Duodenal mucosa (tissue), 2 donors: ENCODE results near the gene KCNN3.

ENCODE experiments used
- H3K27ac ChIP-seq: one replicate; pipeline ENCODE4 v1.7.0; 2013; ENCODE audit warnings: low read depth, low read length
- H3K27me3 ChIP-seq, 2 donors: one replicate each; pipeline ENCODE4 v1.7.0; 2013; ENCODE audit warnings: low read length in 2 of 2, control low read depth in 1 of 2; ENCODE audit not compliant: insufficient read depth in 2 of 2, control insufficient read depth in 1 of 2
- H3K36me3 ChIP-seq, 2 donors: one replicate each; pipeline ENCODE4 v1.7.0; 2013; ENCODE audit warnings: low read length in 2 of 2, control low read depth in 1 of 2; ENCODE audit not compliant: insufficient read depth in 2 of 2, control insufficient read depth in 1 of 2
- H3K4me1 ChIP-seq, 2 donors: one replicate each; pipeline ENCODE4 v1.7.0; 2013; ENCODE audit warnings: low read length in 2 of 2, control low read depth in 1 of 2; ENCODE audit not compliant: insufficient read depth in 2 of 2, control insufficient read depth in 1 of 2
- H3K4me3 ChIP-seq, 2 donors: one replicate each; pipeline ENCODE4 v1.7.0; 2013; ENCODE audit warnings: low read length in 2 of 2, low read depth in 1 of 2
- H3K9ac ChIP-seq, 2 donors: one replicate each; pipeline ENCODE4 v1.7.0; 2013; ENCODE audit warnings: low read length in 2 of 2, low read depth in 1 of 2
- H3K9me3 ChIP-seq, 2 donors: one replicate each; pipeline ENCODE4 v1.7.0; 2013; ENCODE audit warnings: low read length in 2 of 2, control low read depth in 1 of 2; ENCODE audit not compliant: control insufficient read depth in 1 of 2

The KCNN3 gene

GRCh38 chr1:154833841-154834240, 36.2 kb downstream of the KCNN3 start:
- Histone ChIP-seq H3K4me3 (no peak overlapping the region), H3K36me3 (no peaks in the 10 kb centered on the region), H3K4me1 (peaks cover 21 to 26% of the 10 kb centered on the region in 2 donors), H3K9ac (no peak overlapping the region), H3K27me3 (peaks cover 0 to 4% of the 10 kb centered on the region in 2 donors), H3K9me3 (no peaks in the 10 kb centered on the region), H3K27ac (no peak overlapping the region)

GRCh38 chr1:154833209-154833608, 36.9 kb downstream of the KCNN3 start:
- no peak overlapping the region for H3K4me3 ChIP-seq
- no peaks in the 10 kb centered on the region for H3K36me3 ChIP-seq
- no peak overlapping the region for H3K9ac ChIP-seq
- no peaks in the 10 kb centered on the region for H3K9me3 ChIP-seq
- peaks cover 0 to 4% of the 10 kb centered on the region in 2 donors for H3K27me3 ChIP-seq
- no peak overlapping the region for H3K27ac ChIP-seq
- peaks cover 17 to 21% of the 10 kb centered on the region in 2 donors for H3K4me1 ChIP-seq

- no peaks in the 10 kb centered on the region for H3K36me3 ChIP-seq
- H3K27ac ChIP-seq = no peak overlapping the region
- peaks cover 13 to 17% of the 10 kb centered on the region in 2 donors for H3K4me1 ChIP-seq
- H3K27me3 ChIP-seq = no peaks in the 10 kb centered on the region
- H3K4me3 ChIP-seq = no peak overlapping the region
- no peak overlapping the region for H3K9ac ChIP-seq
- no peaks in the 10 kb centered on the region for H3K9me3 ChIP-seq
Observed at GRCh38 chr1:154832384-154832783, 37.7 kb downstream of the KCNN3 start.

- H3K27me3 ChIP-seq = no peaks in the 10 kb centered on the region
- H3K36me3 ChIP-seq = no peaks in the 10 kb centered on the region
- peaks cover 13 to 17% of the 10 kb centered on the region in 2 donors for H3K4me1 ChIP-seq
Observed at GRCh38 chr1:154831462-154831861, 38.6 kb downstream of the KCNN3 start.

GRCh38 chr1:154829062-154829461, 41.0 kb downstream of the KCNN3 start:
- Histone ChIP-seq H3K27me3 (no peaks in the 10 kb centered on the region), H3K4me1 (no peaks in the 10 kb centered on the region), H3K4me3 (no peak overlapping the region), H3K9ac (no peak overlapping the region), H3K27ac (no peak overlapping the region), H3K9me3 (no peaks in the 10 kb centered on the region), H3K36me3 (no peaks in the 10 kb centered on the region)

More at GRCh38 chr1:154831462-154831861, 38.6 kb downstream of the KCNN3 start:
- no peak overlapping the region for H3K27ac ChIP-seq
- H3K9ac ChIP-seq = no peak overlapping the region
- no peaks in the 10 kb centered on the region for H3K9me3 ChIP-seq
- H3K4me3 ChIP-seq = no peak overlapping the region

GRCh38 chr1:154824179-154825000, 45.7 kb downstream of the KCNN3 start:
- H3K36me3 ChIP-seq = no peaks in the 10 kb centered on the region
- no peaks in the 10 kb centered on the region for H3K9me3 ChIP-seq
- no peaks in the 10 kb centered on the region for H3K27me3 ChIP-seq
- H3K4me3 ChIP-seq = no peak overlapping the region
- H3K4me1 ChIP-seq = peaks cover 0 to 4% of the 10 kb centered on the region in 2 donors
- H3K27ac ChIP-seq = no peak overlapping the region
- no peak overlapping the region for H3K9ac ChIP-seq

GRCh38 chr1:154822717-154823116, 47.4 kb downstream of the KCNN3 start:
- Histone ChIP-seq H3K4me1 (peaks cover 0 to 4% of the 10 kb centered on the region in 2 donors), H3K27ac (no peak overlapping the region), H3K4me3 (no peak overlapping the region), H3K9me3 (no peaks in the 10 kb centered on the region), H3K27me3 (no peaks in the 10 kb centered on the region), H3K9ac (no peak overlapping the region), H3K36me3 (no peaks in the 10 kb centered on the region)

GRCh38 chr1:154822233-154822632, 47.8 kb downstream of the KCNN3 start:
- H3K27me3 ChIP-seq = no peaks in the 10 kb centered on the region
- H3K27ac ChIP-seq = no peak overlapping the region
- H3K9ac ChIP-seq = no peak overlapping the region
- no peak overlapping the region for H3K4me3 ChIP-seq
- H3K9me3 ChIP-seq = no peaks in the 10 kb centered on the region
- no peaks in the 10 kb centered on the region for H3K36me3 ChIP-seq
- H3K4me1 ChIP-seq = peaks cover 0 to 4% of the 10 kb centered on the region in 2 donors

GRCh38 chr1:154821083-154821482, 49.0 kb downstream of the KCNN3 start:
- Histone ChIP-seq H3K36me3 (no peaks in the 10 kb centered on the region), H3K9ac (no peak overlapping the region), H3K4me3 (no peak overlapping the region), H3K4me1 (peaks cover 0 to 4% of the 10 kb centered on the region in 2 donors), H3K9me3 (no peaks in the 10 kb centered on the region), H3K27ac (no peak overlapping the region), H3K27me3 (no peaks in the 10 kb centered on the region)

GRCh38 chr1:154820646-154821045, 49.4 kb downstream of the KCNN3 start:
- Histone ChIP-seq H3K4me3 (no peak overlapping the region), H3K27me3 (no peaks in the 10 kb centered on the region), H3K9me3 (no peaks in the 10 kb centered on the region), H3K36me3 (no peaks in the 10 kb centered on the region), H3K4me1 (peaks cover 0 to 4% of the 10 kb centered on the region in 2 donors), H3K9ac (no peak overlapping the region), H3K27ac (no peak overlapping the region)
